A549 (cell line): ENCODE measurements around the gene PARP11. TPM values are rescaled to one million over a fixed set of nuclear protein-coding genes. Genes with fewer than 3 reads are reported as not detected.

Source experiments
- ATAC-seq, 2 experiments: fragments of 200-7000 bp in 1 of 2; fragments of >200 bp in 1 of 2; cut with Nextera tagmentation in 1 of 2; cut with Tn5 transposase in 1 of 2; 3 replicates each; pipeline versions ENCODE4 v1.8.0 to v1.9.1; 2018 to 2020; ENCODE audit warnings: mild to moderate bottlenecking in 1 of 2, moderate library complexity in 1 of 2
- CTCF ChIA-PET: fragments of 300-600 bp; sonication (Branson Sonifier 250); formaldehyde crosslinking; extraction: SDS; loops from one replicate; lab custom pipeline; 2021; ENCODE audit warnings: antibody characterized with exemption, inconsistent platforms; lab: Yijun Ruan, JAX
- POLR2A ChIA-PET: fragments of 350-600 bp; formaldehyde crosslinking; extraction: SDS; loops from one replicate; lab custom pipeline; 2021; ENCODE audit warnings: antibody characterized with exemption, inconsistent platforms; lab: Yijun Ruan, JAX
- DNase-seq, 2 experiments: peaks; one replicate each; pipeline versions ENCODE4 v3.0.0 to v3.0.0-alpha.2; 2011 to 2016; ENCODE audit warnings: low read depth in 1 of 2, low spot score in 1 of 2
- FAIRE-seq: peaks from 2 replicates; lab custom pipeline; 2011; peaks lifted over from hg19 to GRCh38; lab: Jason Lieb, UNC
- H3K27ac ChIP-seq, 2 experiments: fragments of >200 bp; sonication (Bioruptor Twin); formaldehyde crosslinking; 3 replicates each; pipeline ENCODE4 v1.5.1; 2016 to 2017
- H3K4me1 ChIP-seq: fragments of >200 bp; sonication (Bioruptor Twin); formaldehyde crosslinking; 3 replicates; pipeline ENCODE4 v1.6.1; 2016
- H3K4me2 ChIP-seq: fragments of >200 bp; sonication (Bioruptor Twin); formaldehyde crosslinking; 3 replicates; pipeline ENCODE4 v1.6.1; 2016
- H3K4me3 ChIP-seq: fragments of >200 bp; sonication (Bioruptor Twin); formaldehyde crosslinking; 3 replicates; pipeline ENCODE4 v1.5.1; 2016
- H3K9me3 ChIP-seq: fragments of >200 bp; sonication (Bioruptor Twin); formaldehyde crosslinking; 3 replicates; pipeline ENCODE4 v1.6.1; 2016
- CBX2 ChIP-seq: fragments of 200-600 bp; sonication (generic); IDR thresholded peaks from 2 replicates; pipeline ENCODE4 v1.6.1; 2016; ENCODE audit warnings: low read depth, mild to moderate bottlenecking, borderline replicate concordance
- CBX8 ChIP-seq: fragments of 200-600 bp; sonication (generic); IDR thresholded peaks from 2 replicates; pipeline ENCODE4 v1.6.1; 2016
- EHMT2 ChIP-seq: fragments of 200-600 bp; sonication (generic); IDR thresholded peaks from 2 replicates; pipeline ENCODE4 v1.6.1; 2016; ENCODE audit warnings: antibody characterized with exemption, low read depth, mild to moderate bottlenecking, moderate library complexity
- EP300 ChIP-seq, 2 experiments: fragments of >200 bp; sonication (Bioruptor Twin); formaldehyde crosslinking; IDR thresholded peaks; 2 replicates in 1 of 2; 3 replicates in 1 of 2; pipeline ENCODE4 v1.6.1; 2016 to 2017
- GATA3 ChIP-seq: IDR thresholded peaks from 2 replicates; pipeline ENCODE4 v1.6.1; 2012; ENCODE audit warnings: borderline replicate concordance
- HMGXB4 ChIP-seq: fragments of 250-450 bp; sonication (Bioruptor Pico); IDR thresholded peaks from 2 replicates; pipeline ENCODE4 v1.5.0; 2021; ENCODE audit warnings: mild to moderate bottlenecking, moderate library complexity, borderline replicate concordance
- HOXB5 ChIP-seq: fragments of 250-450 bp; sonication (Bioruptor Pico); IDR thresholded peaks from 2 replicates; pipeline ENCODE4 v1.5.0; 2020; ENCODE audit warnings: mild to moderate bottlenecking, moderate library complexity
- KDM1A ChIP-seq: fragments of 200-600 bp; sonication (generic); IDR thresholded peaks from 2 replicates; pipeline ENCODE4 v1.6.1; 2016; ENCODE audit warnings: low read depth, mild to moderate bottlenecking
- MAFK ChIP-seq: fragments of 450-650 bp; IDR thresholded peaks from 2 replicates; pipeline ENCODE4 v1.6.1; 2014; ENCODE audit not compliant: partially characterized antibody
- MYC ChIP-seq: IDR thresholded peaks from 2 replicates; pipeline ENCODE4 v1.6.1; 2012; ENCODE audit warnings: mild to moderate bottlenecking, inconsistent platforms, low read length, improper control_type of control experiment, borderline replicate concordance
- PHF8 ChIP-seq: fragments of 200-600 bp; sonication (generic); IDR thresholded peaks from 2 replicates; pipeline ENCODE4 v1.6.1; 2016; ENCODE audit warnings: low read depth, mild to moderate bottlenecking, antibody characterized with exemption, moderate library complexity, borderline replicate concordance
- POLR2A ChIP-seq: IDR thresholded peaks from 2 replicates; pipeline ENCODE4 v1.6.1; 2012; ENCODE audit warnings: mild to moderate bottlenecking, low read length
- RAD21 ChIP-seq, 2 experiments: fragments of >200 bp in 1 of 2; sonication (Bioruptor Twin) in 1 of 2; formaldehyde crosslinking in 1 of 2; IDR thresholded peaks in 1 of 2; conservative IDR thresholded peaks in 1 of 2; 2 replicates in 1 of 2; 3 replicates in 1 of 2; pipeline ENCODE4 v1.6.1; 2012 to 2018; ENCODE audit warnings: inconsistent platforms in 1 of 2
- RARB ChIP-seq: fragments of 250-450 bp; sonication (Bioruptor Pico); IDR thresholded peaks from 2 replicates; pipeline ENCODE4 v1.8.0; 2021; ENCODE audit warnings: mild to moderate bottlenecking, moderate library complexity
- RCOR1 ChIP-seq: fragments of 150-350 bp; IDR thresholded peaks from 2 replicates; pipeline ENCODE4 v1.6.1; 2014; ENCODE audit warnings: antibody characterized with exemption, low read length, low read depth
- REST ChIP-seq: fragments of 200-600 bp; sonication (generic); IDR thresholded peaks from 2 replicates; pipeline ENCODE4 v1.6.1; 2016; ENCODE audit warnings: antibody characterized with exemption, mild to moderate bottlenecking, moderate library complexity
- RNF2 ChIP-seq: fragments of 200-600 bp; sonication (generic); IDR thresholded peaks from 2 replicates; pipeline ENCODE4 v1.6.1; 2016; ENCODE audit warnings: low read depth, mild to moderate bottlenecking, antibody characterized with exemption, moderate library complexity, borderline replicate concordance
- SREBF2 ChIP-seq: fragments of 450-650 bp; IDR thresholded peaks from 2 replicates; pipeline ENCODE4 v1.6.1; 2014; ENCODE audit warnings: mild to moderate bottlenecking, moderate library complexity
- TP53 ChIP-seq: fragments of 250-450 bp; sonication (Bioruptor Pico); IDR thresholded peaks from 2 replicates; pipeline ENCODE4 v1.5.0; 2021; ENCODE audit warnings: mild to moderate bottlenecking, moderate library complexity
- ZNF302 ChIP-seq: fragments of 250-450 bp; sonication (Bioruptor Pico); IDR thresholded peaks from 2 replicates; pipeline ENCODE4 v1.9.0; 2021; ENCODE audit warnings: inconsistent platforms, mild to moderate bottlenecking, moderate library complexity
- ZSCAN20 ChIP-seq: fragments of 250-450 bp; sonication (Bioruptor Pico); IDR thresholded peaks from 2 replicates; pipeline ENCODE4 v1.8.0; 2022; ENCODE audit warnings: mild to moderate bottlenecking, moderate library complexity
- WGBS: methylation state at CpG from one replicate; pipeline ENCODE4 v1.1.6; 2017; ENCODE audit errors: missing lambda C conversion rate; 5-methylcytosine and 5-hydroxymethylcytosine counted together
- polyA plus RNA-seq, 4 experiments: library from polyadenylated mRNA; depleted of rRNA in 3 of 4; stranded (reverse); fragments of >200 nt; fragmentation: RNase III in 1 of 4; extraction: RNeasy Plus Mini Kit Qiagen cat#74134 plus additional on column Dnase treatment in 1 of 4; gene quantifications; 2 replicates in 3 of 4; 3 replicates in 1 of 4; pipeline ENCODE4 v1.2.3, GENCODE V29; 2011 to 2017
- TF ChIP-seq, protein P1 (sequence below): fragments of >200 bp; sonication (Bioruptor Twin); formaldehyde crosslinking; IDR thresholded peaks from 3 replicates; pipeline ENCODE4 v1.6.1; 2016

The PARP11 gene
- polyA plus RNA-seq, 2 of the 4 experiments (the other 2 are of a cell fraction): 2.1 to 6.7 TPM

DNA sequence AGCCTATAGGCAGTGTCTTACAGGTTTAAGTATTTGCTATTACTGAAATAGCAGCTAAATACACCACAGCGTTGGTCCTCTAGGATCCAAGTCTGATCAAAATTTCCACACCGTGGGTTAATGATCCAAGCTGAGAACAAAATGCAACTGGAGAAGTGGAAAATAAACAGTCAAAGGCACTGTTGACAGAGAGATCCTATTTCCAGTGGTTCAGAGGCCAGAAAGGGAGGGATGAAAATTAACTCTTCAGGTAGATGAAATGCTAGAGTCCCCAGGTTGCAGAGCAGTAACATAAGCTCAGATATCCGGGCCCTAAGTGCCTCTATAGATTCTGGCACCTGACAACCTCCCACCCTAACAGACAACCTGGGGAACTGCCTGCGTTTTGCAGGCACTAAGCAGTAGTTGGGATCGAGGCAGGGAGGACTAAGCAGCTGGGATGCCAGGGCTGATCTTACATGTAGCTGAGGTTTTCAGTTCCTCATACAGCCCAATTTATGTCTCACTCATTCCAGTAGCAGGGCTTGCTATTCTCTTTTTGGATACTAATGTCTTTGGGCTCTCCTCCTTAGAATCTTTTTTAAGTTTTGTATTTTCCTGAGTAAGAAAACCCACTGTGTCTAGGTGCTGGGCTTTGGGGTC, 77.6 kb downstream of the PARP11 start:
- no peak for FAIRE-seq
- H3K9me3 ChIP-seq: no peaks in the 10 kb centered on the region
- ATAC-seq: no peak
- CTCF ChIA-PET: interaction anchor here (1.0 to 10.8 kb wide), 4 partner anchors 8 to 496 kb away, joined by 3 to 117 read pairs (median 16); no protein-coding TSS in a partner anchor
- TF ChIP-seq CBX8: no peak
- no peak for TF ChIP-seq RCOR1
- TF ChIP-seq, protein P1, sequence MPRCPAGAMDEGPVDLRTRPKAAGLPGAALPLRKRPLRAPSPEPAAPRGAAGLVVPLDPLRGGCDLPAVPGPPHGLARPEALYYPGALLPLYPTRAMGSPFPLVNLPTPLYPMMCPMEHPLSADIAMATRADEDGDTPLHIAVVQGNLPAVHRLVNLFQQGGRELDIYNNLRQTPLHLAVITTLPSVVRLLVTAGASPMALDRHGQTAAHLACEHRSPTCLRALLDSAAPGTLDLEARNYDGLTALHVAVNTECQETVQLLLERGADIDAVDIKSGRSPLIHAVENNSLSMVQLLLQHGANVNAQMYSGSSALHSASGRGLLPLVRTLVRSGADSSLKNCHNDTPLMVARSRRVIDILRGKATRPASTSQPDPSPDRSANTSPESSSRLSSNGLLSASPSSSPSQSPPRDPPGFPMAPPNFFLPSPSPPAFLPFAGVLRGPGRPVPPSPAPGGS: no peak
- TF ChIP-seq GATA3: no peak
- TF ChIP-seq PHF8: no peak
- no peak for TF ChIP-seq RNF2
- no peak for TF ChIP-seq RAD21 (conservative IDR thresholded peaks at IDR 0.05 in 1 of 2, IDR thresholded peaks at IDR 0.05 in 1 of 2)
- TF ChIP-seq CBX2: no peak
- no peak for TF ChIP-seq POLR2A
- TF ChIP-seq TP53 (CRISPR knock-in tag): no peak
- TF ChIP-seq ZNF302 (CRISPR knock-in tag): no peak
- no peak for TF ChIP-seq KDM1A
- no peak for TF ChIP-seq RARB (CRISPR knock-in tag)
- no peak for TF ChIP-seq EHMT2
- H3K4me2 ChIP-seq: no peak overlapping the region
- H3K4me3 ChIP-seq: no peak overlapping the region
- 19% methylated on average over 5 of the region's 5 CpGs for WGBS
- POLR2A ChIA-PET: interaction anchor here (0.5 kb wide), 1 partner anchor 36 kb away, joined by 6 read pairs; no protein-coding TSS in a partner anchor
- no peak for DNase-seq
- no peaks in the 10 kb centered on the region for H3K4me1 ChIP-seq
- H3K27ac ChIP-seq: no peak overlapping the region

- H3K4me3 ChIP-seq: no peak overlapping the region
- ChIA-PET CTCF (interaction anchor here (1.0 to 10.8 kb wide), 4 partner anchors 9 to 495 kb away, joined by 3 to 117 read pairs (median 16); no protein-coding TSS in a partner anchor), POLR2A (no interaction called here)
- no peak for TF ChIP-seq EP300 (IDR thresholded peaks at IDR 0.05)
- DNase-seq (no peak), FAIRE-seq (no peak), ATAC-seq (no peak)
- H3K9me3 ChIP-seq: no peaks in the 10 kb centered on the region
- no peaks in the 10 kb centered on the region for H3K4me1 ChIP-seq
- no peak overlapping the region for H3K27ac ChIP-seq
- WGBS: 4% methylated on average over 2 of the region's 2 CpGs
- no peak overlapping the region for H3K4me2 ChIP-seq
Observed at GRCh38 chr12:3795066-3795465, 78.1 kb downstream of the PARP11 start.

- Histone ChIP-seq H3K4me1 (no peaks in the 10 kb centered on the region), H3K27ac (no peak overlapping the region), H3K4me2 (no peak overlapping the region), H3K4me3 (no peak overlapping the region), H3K9me3 (no peaks in the 10 kb centered on the region; the same call in 2 of the 3 replicates)
- ChIA-PET POLR2A (no interaction called here), CTCF (interaction anchor here (1.0 to 10.8 kb wide), 5 partner anchors 12 to 514 kb away, joined by 3 to 117 read pairs (median 4); no protein-coding TSS in a partner anchor)
- ATAC-seq (no peak), FAIRE-seq (no peak), DNase-seq (no peak)
- no peak for TF ChIP-seq MAFK
- no peak for TF ChIP-seq SREBF2
- TF ChIP-seq MYC: no peak
- no peak for TF ChIP-seq HMGXB4 (CRISPR knock-in tag)
- TF ChIP-seq REST: no peak
- TF ChIP-seq ZSCAN20 (CRISPR knock-in tag): no peak
- no peak for TF ChIP-seq HOXB5 (CRISPR knock-in tag)
- WGBS: 36% methylated on average over 10 of the region's 10 CpGs
Observed at GRCh38 chr12:3792623-3793288, 80.4 kb downstream of the PARP11 start.
